Endodermal cell (in vitro differentiated cells): Measurements from ENCODE around the gene GRIP2. TPM values are rescaled to one million over a fixed set of nuclear protein-coding genes. Genes with fewer than 3 reads are reported as not detected.

Experiments used
- DNase-seq: peaks from one replicate; pipeline ENCODE4 v3.0.0-alpha.2; 2017
- H3K27ac ChIP-seq: 2 replicates; pipeline ENCODE4 v1.5.1; 2013; ENCODE audit warnings: mild to moderate bottlenecking, low read depth, low read length, moderate library complexity
- H3K27me3 ChIP-seq: 2 replicates; pipeline ENCODE4 v1.6.1; 2013; ENCODE audit warnings: mild to moderate bottlenecking, low read length, moderate library complexity; ENCODE audit not compliant: insufficient read depth, control insufficient read depth, poor library complexity, severe bottlenecking
- H3K36me3 ChIP-seq: 2 replicates; pipeline ENCODE4 v1.7.0; 2013; ENCODE audit warnings: mild to moderate bottlenecking, low read length, moderate library complexity; ENCODE audit not compliant: control insufficient read depth, insufficient read depth
- H3K4me1 ChIP-seq: one replicate; pipeline ENCODE4 v1.7.0; 2013; ENCODE audit warnings: low read length; ENCODE audit not compliant: control insufficient read depth, insufficient read depth
- H3K4me3 ChIP-seq: 2 replicates; pipeline ENCODE4 v1.5.1; 2013; ENCODE audit warnings: mild to moderate bottlenecking, low read length, moderate library complexity
- H3K9ac ChIP-seq: 2 replicates; pipeline ENCODE4 v1.6.1; 2013; ENCODE audit warnings: mild to moderate bottlenecking, low read length, moderate library complexity; ENCODE audit not compliant: poor library complexity, severe bottlenecking; ENCODE audit errors: extremely low read depth
- H3K9me3 ChIP-seq: 2 replicates; pipeline ENCODE4 v1.6.1; 2013; ENCODE audit warnings: mild to moderate bottlenecking, low read length, moderate library complexity; ENCODE audit not compliant: control insufficient read depth
- H3K27ac Mint-ChIP-seq: 2 replicates; pipeline ENCODE4 v1.8.0; 2020; ENCODE audit warnings: mixed read lengths
- H3K27me3 Mint-ChIP-seq: 2 replicates; pipeline ENCODE4 v1.8.0; 2021; ENCODE audit warnings: mild to moderate bottlenecking, mixed read lengths; ENCODE audit not compliant: insufficient read depth
- H3K36me3 Mint-ChIP-seq: 2 replicates; pipeline ENCODE4 v1.8.0; 2020; ENCODE audit warnings: low read depth, mixed read lengths
- H3K4me1 Mint-ChIP-seq: 2 replicates; pipeline ENCODE4 v1.8.0; 2020; ENCODE audit warnings: mixed read lengths
- H3K4me3 Mint-ChIP-seq: 2 replicates; pipeline ENCODE4 v1.8.0; 2020; ENCODE audit warnings: mild to moderate bottlenecking, moderate library complexity, mixed read lengths
- H3K9me3 Mint-ChIP-seq: 2 replicates; pipeline ENCODE4 v1.8.0; 2020; ENCODE audit warnings: mild to moderate bottlenecking, mixed read lengths
- WGBS, 2 experiments: methylation state at CpG; one replicate each; pipeline versions ENCODE4 v1.1.5 to v1.1.7; 2013; ENCODE audit warnings: missing lambda C conversion rate in 2 of 2, mixed read lengths in 1 of 2; ENCODE audit not compliant: insufficient coverage in 1 of 2, insufficient read length in 1 of 2; 5-methylcytosine and 5-hydroxymethylcytosine counted together
- total RNA-seq, 2 donors: library from RNA; stranded (reverse); fragmentation: NEBNext Ultra II Directional in 1 of 2; extraction: Animal tissue kit (Norgen Biotek cat#: 25700) in 1 of 2; gene quantifications; 2 replicates in 1 of 2; 3 replicates in 1 of 2; pipeline ENCODE4 v1.2.1, GENCODE V29; 2021
- TF ChIP-seq, protein P1 (sequence below): fragments of 200-600 bp; sonication (generic); conservative IDR thresholded peaks from 2 replicates; pipeline ENCODE4 v1.5.0; 2021; ENCODE audit warnings: antibody characterized with exemption, mild to moderate bottlenecking

GRIP2 gene
- total RNA-seq, 2 donors from 2014 or later, result 2.0 to 2.2 TPM

DNA sequence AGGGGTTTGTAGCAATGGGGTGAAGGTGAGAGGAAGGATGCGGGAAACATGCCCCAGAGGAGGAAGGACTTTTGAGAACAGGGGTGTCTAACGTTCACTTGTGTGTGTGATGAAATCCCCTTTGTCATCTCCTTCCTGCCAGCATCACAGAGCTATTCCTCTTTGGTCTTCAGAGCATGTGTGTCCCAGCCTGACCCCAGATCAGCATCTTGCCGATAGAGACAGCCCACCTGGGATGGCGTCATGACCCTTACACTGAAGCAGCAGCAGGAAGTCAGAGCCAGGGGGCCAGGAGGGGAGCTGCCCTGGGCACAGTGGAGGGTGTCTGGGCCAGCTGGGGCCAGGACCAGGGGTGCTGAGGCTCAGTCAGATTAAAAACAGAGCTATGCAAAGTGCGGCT lies 29.9 kb upstream of the GRIP2 start:
- TF ChIP-seq, protein P1, sequence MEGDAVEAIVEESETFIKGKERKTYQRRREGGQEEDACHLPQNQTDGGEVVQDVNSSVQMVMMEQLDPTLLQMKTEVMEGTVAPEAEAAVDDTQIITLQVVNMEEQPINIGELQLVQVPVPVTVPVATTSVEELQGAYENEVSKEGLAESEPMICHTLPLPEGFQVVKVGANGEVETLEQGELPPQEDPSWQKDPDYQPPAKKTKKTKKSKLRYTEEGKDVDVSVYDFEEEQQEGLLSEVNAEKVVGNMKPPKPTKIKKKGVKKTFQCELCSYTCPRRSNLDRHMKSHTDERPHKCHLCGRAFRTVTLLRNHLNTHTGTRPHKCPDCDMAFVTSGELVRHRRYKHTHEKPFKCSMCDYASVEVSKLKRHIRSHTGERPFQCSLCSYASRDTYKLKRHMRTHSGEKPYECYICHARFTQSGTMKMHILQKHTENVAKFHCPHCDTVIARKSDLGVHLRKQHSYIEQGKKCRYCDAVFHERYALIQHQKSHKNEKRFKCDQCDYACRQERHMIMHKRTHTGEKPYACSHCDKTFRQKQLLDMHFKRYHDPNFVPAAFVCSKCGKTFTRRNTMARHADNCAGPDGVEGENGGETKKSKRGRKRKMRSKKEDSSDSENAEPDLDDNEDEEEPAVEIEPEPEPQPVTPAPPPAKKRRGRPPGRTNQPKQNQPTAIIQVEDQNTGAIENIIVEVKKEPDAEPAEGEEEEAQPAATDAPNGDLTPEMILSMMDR, result no peak
- H3K27ac ChIP-seq, result no peak overlapping the region
- no peak overlapping the region for H3K9ac ChIP-seq
- H3K4me3 ChIP-seq, result no peak overlapping the region
- Mint-ChIP-seq H3K9me3 (no peaks in the 10 kb centered on the region), H3K27me3 (no peaks in the 10 kb centered on the region), H3K4me3 (no peak overlapping the region), H3K27ac (no peak overlapping the region), H3K36me3 (no peaks in the 10 kb centered on the region), H3K4me1 (no peaks in the 10 kb centered on the region)
- no peaks in the 10 kb centered on the region for H3K36me3 ChIP-seq
- no peaks in the 10 kb centered on the region for H3K4me1 ChIP-seq
- H3K27me3 ChIP-seq, result no peaks in the 10 kb centered on the region
- no peaks in the 10 kb centered on the region for H3K9me3 ChIP-seq
- 75 to 79% methylated on average over 4 to 5 of the region's 5 CpGs for WGBS, 2 experiments
- no peak for DNase-seq

GRCh38 chr3:14569474-14570000 lies 29.4 kb upstream of the GRIP2 start:
- Histone ChIP-seq H3K4me1 (no peaks in the 10 kb centered on the region), H3K27me3 (no peaks in the 10 kb centered on the region), H3K36me3 (no peaks in the 10 kb centered on the region), H3K4me3 (no peak overlapping the region), H3K9me3 (no peaks in the 10 kb centered on the region), H3K9ac (no peak overlapping the region), H3K27ac (no peak overlapping the region)
- Mint-ChIP-seq H3K27ac (no peak overlapping the region), H3K36me3 (no peaks in the 10 kb centered on the region), H3K27me3 (no peaks in the 10 kb centered on the region), H3K9me3 (no peaks in the 10 kb centered on the region), H3K4me3 (no peak overlapping the region), H3K4me1 (no peaks in the 10 kb centered on the region)
- no peak for DNase-seq
- TF ChIP-seq, protein P1, result no peak
- 83 to 86% methylated on average over 7 to 11 of the region's 11 CpGs for WGBS, 2 experiments

GRCh38 chr3:14568269-14568668 lies 28.1 kb upstream of the GRIP2 start:
- Histone ChIP-seq H3K36me3 (no peaks in the 10 kb centered on the region), H3K4me1 (no peaks in the 10 kb centered on the region), H3K9ac (no peak overlapping the region), H3K27ac (no peak overlapping the region), H3K4me3 (no peak overlapping the region), H3K9me3 (no peaks in the 10 kb centered on the region), H3K27me3 (no peaks in the 10 kb centered on the region)
- no peaks in the 10 kb centered on the region for H3K27me3 Mint-ChIP-seq
- 89 to 92% methylated on average over 4 to 7 of the region's 7 CpGs for WGBS, 2 experiments
- no peaks in the 10 kb centered on the region for H3K36me3 Mint-ChIP-seq
- H3K27ac Mint-ChIP-seq, result no peak overlapping the region
- H3K4me3 Mint-ChIP-seq, result no peak overlapping the region
- DNase-seq, result no peak
- H3K4me1 Mint-ChIP-seq, result peaks cover 2% of the 10 kb centered on the region
- no peaks in the 10 kb centered on the region for H3K9me3 Mint-ChIP-seq
- TF ChIP-seq, protein P1, result no peak
